ENCODE data around the gene ENOX1. TPM values are rescaled to one million over a fixed set of nuclear protein-coding genes. Genes with fewer than 3 reads are reported as not detected.

ENOX1 gene
- total and polyA plus RNA-seq, 2 donors (not counting 3 experiments of a cell fraction or from before 2014, with no cell fraction given), result 0.17 to 0.97 TPM

GRCh38 chr13:43770871-43771270 is 15.9 kb downstream of the ENOX1 start:
- FAIRE-seq, result no peak
- BruUV-seq (replicated peaks), result no TSS peak
- dilution Hi-C loops (cut with MboI; ENCODE audit: extremely low pct_ligation_motif_present, low sequenced_read_pairs), result no loop called here
- no peak overlapping the region for H3K27ac ChIP-seq (ENCODE audit: insufficient read depth, low read depth, low read length)
- H3K79me2 ChIP-seq (ENCODE audit: control insufficient read depth, insufficient read depth, low read length), result no peaks in the 10 kb centered on the region
- no peaks in the 10 kb centered on the region for H3K9me3 ChIP-seq (replicated peaks; ENCODE audit: control insufficient read depth, insufficient read depth, low read length)
- no peak overlapping the region for H3K4me3 ChIP-seq (replicated peaks in 1 of 3; ENCODE audit: insufficient read depth in 1 of 3, low read depth in 1 of 3, low read length in 3 of 3)
- ChIA-PET CTCF (no interaction called here), POLR2A (no interaction called here)
- DNase-seq (ENCODE audit: low read depth, low spot score), result no peak
- H2AFZ ChIP-seq (ENCODE audit: low read depth, low read length), result no peak overlapping the region
- no peak overlapping the region for H3K4me2 ChIP-seq (ENCODE audit: insufficient read depth, low read length)
- H3K27me3 ChIP-seq (ENCODE audit: control insufficient read depth in 2 of 2, insufficient read depth in 2 of 2, low read length in 2 of 2), result peaks cover 0 to 2% of the 10 kb centered on the region in 2 experiments
- no peaks in the 10 kb centered on the region for H3K36me3 ChIP-seq (ENCODE audit: control insufficient read depth in 2 of 2, extremely low read depth in 1 of 2, insufficient read depth in 2 of 2, low read length in 2 of 2)
- H3K9me1 ChIP-seq (replicated peaks; ENCODE audit: control insufficient read depth, extremely low read depth, insufficient read depth, low read length), result no peaks in the 10 kb centered on the region
- no peaks in the 10 kb centered on the region for H4K20me1 ChIP-seq (replicated peaks; ENCODE audit: control insufficient read depth, extremely low read depth, insufficient read depth, low read length)
- no peak overlapping the region for H3K9ac ChIP-seq (replicated peaks; ENCODE audit: extremely low read depth, insufficient read depth, low read length)
- intact Hi-C loops (cut with micrococcal nuclease), result no loop called here
- no peaks in the 10 kb centered on the region for H3K4me1 ChIP-seq (ENCODE audit: control insufficient read depth, extremely low read depth, insufficient read depth, low read length)
- TF ChIP-seq GATA2 (IDR thresholded peaks at IDR 0.05; ENCODE audit: insufficient read depth, insufficient read length, low read depth, low read length), result no peak
- TF ChIP-seq FOS (IDR thresholded peaks at IDR 0.05; ENCODE audit: borderline replicate concordance, insufficient read depth, low read length), result no peak
- no peak for TF ChIP-seq POLR2A (IDR thresholded peaks at IDR 0.05; ENCODE audit: low read depth, low read length)
- no peak for TF ChIP-seq POLR2AphosphoS5 (IDR thresholded peaks at IDR 0.05; ENCODE audit: insufficient read depth, low read depth, low read length)
- no peak for TF ChIP-seq JUN (IDR thresholded peaks at IDR 0.05; ENCODE audit: borderline replicate concordance, insufficient read depth, insufficient read length, low read depth)
- TF ChIP-seq EZH2 (IDR thresholded peaks at IDR 0.05; ENCODE audit: borderline replicate concordance, low read depth, low read length, severe bottlenecking), result no peak
- TF ChIP-seq MYC (IDR thresholded peaks at IDR 0.05; ENCODE audit: low read depth, low read length), result no peak
- TF ChIP-seq MAX (IDR thresholded peaks at IDR 0.05; ENCODE audit: insufficient read depth, insufficient read length), result no peak
- no peak for TF ChIP-seq CTCF (IDR thresholded peaks at IDR 0.05; ENCODE audit: extremely low read depth in 1 of 2, insufficient read depth in 1 of 2, low read depth in 1 of 2, low read length in 2 of 2)
